Gastrocnemius medialis (tissue), 4 donors: ENCODE measurements around the gene CPED1.

Experiments used
- POLR2A ChIP-seq, 2 donors: fragments of 450-650 bp; IDR thresholded peaks; one replicate each; pipeline ENCODE4 v1.6.1; 2017; ENCODE audit warnings: antibody characterized with exemption in 2 of 2, mild to moderate bottlenecking in 2 of 2, moderate library complexity in 2 of 2
- TF ChIP-seq, protein P1 (sequence below), 5 experiments: fragments of 450-650 bp in 3 of 5; fragments of 200-600 bp in 2 of 5; sonication (generic) in 2 of 5; IDR thresholded peaks in 4 of 5; conservative IDR thresholded peaks in 1 of 5; 1 replicate in 4 of 5; 2 replicates in 1 of 5; pipeline ENCODE4 v1.5.1; 2016 to 2019; ENCODE audit warnings: antibody characterized with exemption in 5 of 5, mild to moderate bottlenecking in 3 of 5, moderate library complexity in 3 of 5

DNA sequence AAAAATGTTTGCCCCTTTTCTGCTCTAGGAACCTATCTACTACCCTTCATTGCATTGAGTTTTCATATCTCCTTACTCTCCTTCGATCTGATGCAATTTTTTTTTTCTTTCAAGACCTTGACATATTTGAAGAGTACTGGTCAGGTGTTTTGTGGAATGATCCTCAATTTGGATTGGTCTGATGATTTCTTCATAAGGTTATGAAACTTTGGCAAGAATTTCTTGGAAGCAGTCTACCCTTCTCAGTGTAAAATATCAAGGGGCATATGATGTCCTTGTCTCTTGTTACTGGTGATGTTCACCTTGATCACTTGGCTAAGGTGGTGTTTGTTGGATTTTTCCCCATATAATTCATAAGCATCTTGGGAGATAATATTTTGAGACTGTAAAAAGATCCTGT lies 64.7 kb downstream of the CPED1 start:
- TF ChIP-seq, protein P1, sequence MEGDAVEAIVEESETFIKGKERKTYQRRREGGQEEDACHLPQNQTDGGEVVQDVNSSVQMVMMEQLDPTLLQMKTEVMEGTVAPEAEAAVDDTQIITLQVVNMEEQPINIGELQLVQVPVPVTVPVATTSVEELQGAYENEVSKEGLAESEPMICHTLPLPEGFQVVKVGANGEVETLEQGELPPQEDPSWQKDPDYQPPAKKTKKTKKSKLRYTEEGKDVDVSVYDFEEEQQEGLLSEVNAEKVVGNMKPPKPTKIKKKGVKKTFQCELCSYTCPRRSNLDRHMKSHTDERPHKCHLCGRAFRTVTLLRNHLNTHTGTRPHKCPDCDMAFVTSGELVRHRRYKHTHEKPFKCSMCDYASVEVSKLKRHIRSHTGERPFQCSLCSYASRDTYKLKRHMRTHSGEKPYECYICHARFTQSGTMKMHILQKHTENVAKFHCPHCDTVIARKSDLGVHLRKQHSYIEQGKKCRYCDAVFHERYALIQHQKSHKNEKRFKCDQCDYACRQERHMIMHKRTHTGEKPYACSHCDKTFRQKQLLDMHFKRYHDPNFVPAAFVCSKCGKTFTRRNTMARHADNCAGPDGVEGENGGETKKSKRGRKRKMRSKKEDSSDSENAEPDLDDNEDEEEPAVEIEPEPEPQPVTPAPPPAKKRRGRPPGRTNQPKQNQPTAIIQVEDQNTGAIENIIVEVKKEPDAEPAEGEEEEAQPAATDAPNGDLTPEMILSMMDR (IDR thresholded peaks at IDR 0.05 in 4 of 5, conservative IDR thresholded peaks at IDR 0.05 in 1 of 5), result no peak
- TF ChIP-seq POLR2A (IDR thresholded peaks at IDR 0.05), result no peak
